Measurements from ENCODE around the gene H6PD.

The H6PD gene

GRCh38 chr1:9203511-9203982 is 31.0 kb upstream of the H6PD start:
- DNase-seq (ENCODE audit: low read depth, low spot score) = peak; percentile 72
- no peak overlapping the region for H3K4me3 ChIP-seq (ENCODE audit: low read length)

GRCh38 chr1:9204156-9204720 is 30.3 kb upstream of the H6PD start:
- DNase-seq (ENCODE audit: low read depth, low spot score) = no peak
- no peak overlapping the region for H3K4me3 ChIP-seq (ENCODE audit: low read length)

- H3K4me3 ChIP-seq (ENCODE audit: low read length) = no peak overlapping the region
- no peak for DNase-seq (ENCODE audit: low read depth, low spot score)
Measured at GRCh38 chr1:9207086-9207485, 27.5 kb upstream of the H6PD start.

GRCh38 chr1:9207715-9208114 is 26.9 kb upstream of the H6PD start:
- DNase-seq (ENCODE audit: low read depth, low spot score) = no peak
- H3K4me3 ChIP-seq (ENCODE audit: low read length) = no peak overlapping the region

- H3K4me3 ChIP-seq (ENCODE audit: low read length) = no peak overlapping the region
- DNase-seq (ENCODE audit: low read depth, low spot score) = no peak
Measured at GRCh38 chr1:9211291-9211811, 23.2 kb upstream of the H6PD start.

- no peak overlapping the region for H3K4me3 ChIP-seq (ENCODE audit: low read length)
- DNase-seq (ENCODE audit: low read depth, low spot score) = no peak
Measured at GRCh38 chr1:9212735-9213134, 21.8 kb upstream of the H6PD start.

GRCh38 chr1:9213956-9214355 is 20.6 kb upstream of the H6PD start:
- no peak for DNase-seq (ENCODE audit: low read depth, low spot score)
- H3K4me3 ChIP-seq (ENCODE audit: low read length) = no peak overlapping the region

GRCh38 chr1:9218917-9219316 is 15.7 kb upstream of the H6PD start:
- DNase-seq (ENCODE audit: low read depth, low spot score) = no peak
- H3K4me3 ChIP-seq (ENCODE audit: low read length) = no peak overlapping the region

- H3K4me3 ChIP-seq (ENCODE audit: low read length) = no peak overlapping the region
- DNase-seq (ENCODE audit: low read depth, low spot score) = no peak
Measured at GRCh38 chr1:9222846-9223625, 11.5 kb upstream of the H6PD start.

GRCh38 chr1:9224664-9225410 is 9.7 kb upstream of the H6PD start:
- no peak overlapping the region for H3K4me3 ChIP-seq (ENCODE audit: low read length)
- DNase-seq (ENCODE audit: low read depth, low spot score) = no peak

GRCh38 chr1:9225411-9225785 is 9.2 kb upstream of the H6PD start:
- no peak overlapping the region for H3K4me3 ChIP-seq (ENCODE audit: low read length)
- DNase-seq (ENCODE audit: low read depth, low spot score) = no peak

- H3K4me3 ChIP-seq (ENCODE audit: low read length) = no peak overlapping the region
- DNase-seq (ENCODE audit: low read depth, low spot score) = no peak
Measured at GRCh38 chr1:9228609-9229008, 6.0 kb upstream of the H6PD start.

GRCh38 chr1:9229549-9229948 is 5.0 kb upstream of the H6PD start:
- no peak overlapping the region for H3K4me3 ChIP-seq (ENCODE audit: low read length)
- no peak for DNase-seq (ENCODE audit: low read depth, low spot score)

- no peak for DNase-seq (ENCODE audit: low read depth, low spot score)
- H3K4me3 ChIP-seq (ENCODE audit: low read length) = no peak overlapping the region
Measured at GRCh38 chr1:9230869-9231533, 3.6 kb upstream of the H6PD start.

- DNase-seq (ENCODE audit: low read depth, low spot score) = no peak
- no peak overlapping the region for H3K4me3 ChIP-seq (ENCODE audit: low read length)
Measured at GRCh38 chr1:9231648-9232332, 2.8 kb upstream of the H6PD start.

GRCh38 chr1:9233241-9233941 is 1.2 kb upstream of the H6PD start:
- no peak overlapping the region for H3K4me3 ChIP-seq (ENCODE audit: low read length)
- DNase-seq (ENCODE audit: low read depth, low spot score) = no peak

- no peak for DNase-seq (ENCODE audit: low read depth, low spot score)
- H3K4me3 ChIP-seq (ENCODE audit: low read length) = peak overlapping the region; percentile 80
Measured at GRCh38 chr1:9233942-9234222, 692 bp upstream of the H6PD start.

GRCh38 chr1:9235096-9235459 is 504 bp downstream of the H6PD start:
- DNase-seq (ENCODE audit: low read depth, low spot score) = no peak
- peak overlapping the region; percentile 80 for H3K4me3 ChIP-seq (ENCODE audit: low read length)

GRCh38 chr1:9235560-9235959 is 986 bp downstream of the H6PD start:
- peak overlapping the region; percentile 80 for H3K4me3 ChIP-seq (ENCODE audit: low read length)
- DNase-seq (ENCODE audit: low read depth, low spot score) = no peak

All from Jurkat, Clone E6-1 (cell line).